ENCODE results near the gene DENND5B.
"Not testable (repeated sequence)": the region's sequence is repeated elsewhere in the genome, so short reads cannot be mapped to it uniquely, and the experiment has no call there.

Gene DENND5B

GRCh38 chr12:31506515-31507306 lies 84.2 kb downstream of the DENND5B start:
- DNase-seq (ENCODE audit: low read depth, low spot score), result no peak

GRCh38 chr12:31504625-31505222 lies 86.2 kb downstream of the DENND5B start:
- no peak for DNase-seq (ENCODE audit: low read depth, low spot score)

- not testable (repeated sequence) for DNase-seq (ENCODE audit: low read depth, low spot score)
Observed at GRCh38 chr12:31501014-31501413, 89.9 kb downstream of the DENND5B start.

GRCh38 chr12:31499567-31499966 lies 91.4 kb downstream of the DENND5B start:
- no peak for DNase-seq (ENCODE audit: low read depth, low spot score)

GRCh38 chr12:31498424-31498823 lies 92.5 kb downstream of the DENND5B start:
- DNase-seq (ENCODE audit: low read depth, low spot score), result no peak

- no peak for DNase-seq (ENCODE audit: low read depth, low spot score)
Observed at GRCh38 chr12:31496257-31496656, 94.7 kb downstream of the DENND5B start.

GRCh38 chr12:31494455-31494854 lies 96.5 kb downstream of the DENND5B start:
- DNase-seq (ENCODE audit: low read depth, low spot score), result no peak

GRCh38 chr12:31492599-31493196 lies 98.2 kb downstream of the DENND5B start:
- DNase-seq (ENCODE audit: low read depth, low spot score), result no peak

- no peak for DNase-seq (ENCODE audit: low read depth, low spot score)
Observed at GRCh38 chr12:31491841-31492598, 98.9 kb downstream of the DENND5B start.

- DNase-seq (ENCODE audit: low read depth, low spot score), result no peak
Observed at GRCh38 chr12:31491241-31491794, 99.6 kb downstream of the DENND5B start.

GRCh38 chr12:31488737-31489338 lies 102.1 kb downstream of the DENND5B start:
- DNase-seq (ENCODE audit: low read depth, low spot score), result no peak

GRCh38 chr12:31485571-31485970 lies 105.4 kb downstream of the DENND5B start:
- no peak for DNase-seq (ENCODE audit: low read depth, low spot score)

- no peak for DNase-seq (ENCODE audit: low read depth, low spot score)
Observed at GRCh38 chr12:31482816-31483215, 108.1 kb downstream of the DENND5B start.

- no peak for DNase-seq (ENCODE audit: low read depth, low spot score)
Observed at GRCh38 chr12:31481415-31481814, 109.5 kb downstream of the DENND5B start.

GRCh38 chr12:31479516-31480210 lies 111.3 kb downstream of the DENND5B start:
- DNase-seq (ENCODE audit: low read depth, low spot score), result no peak

- no peak for DNase-seq (ENCODE audit: low read depth, low spot score)
Observed at GRCh38 chr12:31478898-31479297, 112.0 kb downstream of the DENND5B start.

GRCh38 chr12:31478425-31478824 lies 112.5 kb downstream of the DENND5B start:
- DNase-seq (ENCODE audit: low read depth, low spot score), result no peak

- DNase-seq (ENCODE audit: low read depth, low spot score), result no peak
Observed at GRCh38 chr12:31477687-31478086, 113.2 kb downstream of the DENND5B start.

GRCh38 chr12:31476437-31476836 lies 114.5 kb downstream of the DENND5B start:
- DNase-seq (ENCODE audit: low read depth, low spot score), result no peak

- DNase-seq (ENCODE audit: low read depth, low spot score), result not testable (repeated sequence)
Observed at GRCh38 chr12:31475610-31476009, 115.3 kb downstream of the DENND5B start.

GRCh38 chr12:31474751-31475150 lies 116.2 kb downstream of the DENND5B start:
- no peak for DNase-seq (ENCODE audit: low read depth, low spot score)

All from activated CD4-positive, CD25-positive, alpha-beta regulatory T cell treated with anti-CD3 and anti-CD28 coated beads, Interleukin-2, amount 50 U/mL, for 16 hours (primary cell).